Head of caudate nucleus (tissue), 42 donors: ENCODE measurements around the gene SLC36A1.
"Not testable (repeated sequence)": the region's sequence is repeated elsewhere in the genome, so short reads cannot be mapped to it uniquely, and the experiment has no call there.

Experiments
- DNase-seq, 42 donors: peaks; one replicate each; pipeline versions ENCODE4 v3.0.0 to v3.0.0-alpha.2; 2020 to 2021; ENCODE audit warnings: mixed read lengths in 7 of 42
- intact Hi-C: fragments of 100-400 bp; cut with DNase I; formaldehyde crosslinking; loops from one replicate; pipeline ENCODE4 v1.15.0; 2022

Gene SLC36A1

GRCh38 chr5:151447174-151448037 lies at the start of gene SLC36A1:
SLC36A1 (plus strand) TSS chr5:151447603; CDS start chr5:151458793, 11,190 bp downstream.
- intact Hi-C loops: loop anchor here (5.0 to 10.0 kb wide), 3 partner anchors 55 to 297 kb away; no protein-coding TSS in a partner anchor
- DNase-seq: peak; percentile 88 to 99 (median 96)

GRCh38 chr5:151405334-151406160 lies 41.9 kb upstream of the SLC36A1 start:
- intact Hi-C loops: no loop called here

GRCh38 chr5:151406322-151406947 lies 41.0 kb upstream of the SLC36A1 start:
- intact Hi-C loops: no loop called here
- peak in 2 of 42 donors; percentile 14 to 31 for DNase-seq

More at GRCh38 chr5:151405334-151406160, 41.9 kb upstream of the SLC36A1 start:
- DNase-seq: no peak

- no peak for DNase-seq
- intact Hi-C loops: no loop called here
Measured at GRCh38 chr5:151408591-151409230, 38.7 kb upstream of the SLC36A1 start.

GRCh38 chr5:151413800-151414199 lies 33.6 kb upstream of the SLC36A1 start:
- DNase-seq: no peak
- intact Hi-C loops: no loop called here

GRCh38 chr5:151414536-151414935 lies 32.9 kb upstream of the SLC36A1 start:
- intact Hi-C loops: no loop called here
- DNase-seq: no peak

- intact Hi-C loops: no loop called here
- DNase-seq: no peak
Measured at GRCh38 chr5:151417712-151418111, 29.7 kb upstream of the SLC36A1 start.

- intact Hi-C loops: no loop called here
- no peak for DNase-seq
Measured at GRCh38 chr5:151420127-151420526, 27.3 kb upstream of the SLC36A1 start.

GRCh38 chr5:151424892-151425523 lies 22.4 kb upstream of the SLC36A1 start:
- DNase-seq: no peak
- intact Hi-C loops: no loop called here

- intact Hi-C loops, DNase-seq: not testable (repeated sequence)
Measured at GRCh38 chr5:151426347-151426746, 21.1 kb upstream of the SLC36A1 start.

- intact Hi-C loops: no loop called here
- no peak for DNase-seq
Measured at GRCh38 chr5:151427258-151427657, 20.1 kb upstream of the SLC36A1 start.

- intact Hi-C loops: no loop called here
Measured at GRCh38 chr5:151430731-151431130, 16.7 kb upstream of the SLC36A1 start.

GRCh38 chr5:151431666-151432065 lies 15.7 kb upstream of the SLC36A1 start:
- intact Hi-C loops: no loop called here

More at GRCh38 chr5:151430731-151431130, 16.7 kb upstream of the SLC36A1 start:
- DNase-seq: no peak

GRCh38 chr5:151432210-151432609 lies 15.2 kb upstream of the SLC36A1 start:
- DNase-seq: no peak
- intact Hi-C loops: no loop called here

More at GRCh38 chr5:151431666-151432065, 15.7 kb upstream of the SLC36A1 start:
- no peak for DNase-seq

- intact Hi-C loops: no loop called here
- no peak for DNase-seq
Measured at GRCh38 chr5:151434570-151435237, 12.7 kb upstream of the SLC36A1 start.

GRCh38 chr5:151448038-151448985 lies 909 bp downstream of the SLC36A1 start:
- DNase-seq: peak in 41 of 42 donors; percentile 24 to 73 (median 55)
- intact Hi-C loops: loop anchor here (5.0 to 10.0 kb wide), 3 partner anchors 54 to 296 kb away; no protein-coding TSS in a partner anchor
